ENCODE data around the gene INSYN2A.

The INSYN2A gene

GRCh38 chr10:127196282-127197153 is at the start of gene INSYN2A:
INSYN2A (minus strand) TSS chr10:127196591; CDS start chr10:127176395, 20,196 bp downstream.
- no peak for DNase-seq

- DNase-seq = no peak
These were observed 49.1 kb upstream of the INSYN2A start for GRCh38 chr10:127245456-127245855.

GRCh38 chr10:127243490-127244272 is 47.3 kb upstream of the INSYN2A start:
- DNase-seq = no peak

- DNase-seq = no peak
These were observed 46.5 kb upstream of the INSYN2A start for GRCh38 chr10:127242914-127243313.

GRCh38 chr10:127236266-127236665 is 39.9 kb upstream of the INSYN2A start:
- no peak for DNase-seq

- DNase-seq = no peak
These were observed 38.0 kb upstream of the INSYN2A start for GRCh38 chr10:127234306-127234800.

GRCh38 chr10:127228195-127228787 is 31.9 kb upstream of the INSYN2A start:
- no peak for DNase-seq

GRCh38 chr10:127227663-127228062 is 31.3 kb upstream of the INSYN2A start:
- DNase-seq = no peak

- no peak for DNase-seq
These were observed 30.6 kb upstream of the INSYN2A start for GRCh38 chr10:127227027-127227426.

- no peak for DNase-seq
These were observed 24.9 kb upstream of the INSYN2A start for GRCh38 chr10:127221281-127221680.

- DNase-seq = no peak
These were observed 22.3 kb upstream of the INSYN2A start for GRCh38 chr10:127218658-127219057.

- no peak for DNase-seq
These were observed 20.4 kb upstream of the INSYN2A start for GRCh38 chr10:127216786-127217185.

- DNase-seq = no peak
These were observed 19.9 kb upstream of the INSYN2A start for GRCh38 chr10:127216274-127216673.

- no peak for DNase-seq
These were observed 19.5 kb upstream of the INSYN2A start for GRCh38 chr10:127215866-127216265.

- no peak for DNase-seq
These were observed 14.6 kb upstream of the INSYN2A start for GRCh38 chr10:127210936-127211466.

- DNase-seq = no peak
These were observed 10.7 kb upstream of the INSYN2A start for GRCh38 chr10:127207081-127207480.

GRCh38 chr10:127203067-127203466 is 6.7 kb upstream of the INSYN2A start:
- DNase-seq = no peak

- DNase-seq = no peak
These were observed 4.3 kb upstream of the INSYN2A start for GRCh38 chr10:127200646-127201045.

- DNase-seq = no peak
These were observed 2.3 kb upstream of the INSYN2A start for GRCh38 chr10:127198721-127199120.

- no peak for DNase-seq
These were observed 1.9 kb upstream of the INSYN2A start for GRCh38 chr10:127198307-127198706.

- DNase-seq = no peak
These were observed 702 bp upstream of the INSYN2A start for GRCh38 chr10:127197154-127197432.

- no peak for DNase-seq
These were observed 665 bp downstream of the INSYN2A start for GRCh38 chr10:127195571-127196281.

GRCh38 chr10:127195041-127195506 is 1.3 kb downstream of the INSYN2A start:
- no peak for DNase-seq

All from GF-D8 (cell line).